IMR-90 (cell line): ENCODE measurements around the gene FMNL3.

Experiments
- BHLHE40 ChIP-seq: fragments of 150-350 bp; IDR thresholded peaks from 2 replicates; pipeline ENCODE4 v1.6.1; 2016; ENCODE audit warnings: mild to moderate bottlenecking, low read depth, low read length
- CEBPB ChIP-seq: IDR thresholded peaks from 2 replicates; pipeline ENCODE4 v1.6.1; 2012; ENCODE audit warnings: low read depth, low read length, improper control_type of control experiment
- CHD1 ChIP-seq: IDR thresholded peaks from 2 replicates; pipeline ENCODE4 v1.6.1; 2012; ENCODE audit warnings: low read depth, low read length, improper control_type of control experiment
- CTCF ChIP-seq: conservative IDR thresholded peaks from 2 replicates; pipeline ENCODE4 v1.5.1; 2012; ENCODE audit warnings: mild to moderate bottlenecking, low read depth, low read length, improper control_type of control experiment
- MAFK ChIP-seq: IDR thresholded peaks from 2 replicates; pipeline ENCODE4 v1.6.1; 2012; ENCODE audit warnings: low read depth, low read length, improper control_type of control experiment
- MAZ ChIP-seq: IDR thresholded peaks from 2 replicates; pipeline ENCODE4 v1.6.1; 2012; ENCODE audit warnings: low read depth, mild to moderate bottlenecking, low read length, improper control_type of control experiment, moderate library complexity, borderline replicate concordance
- POLR2A ChIP-seq: IDR thresholded peaks from 2 replicates; pipeline ENCODE4 v1.6.1; 2012; ENCODE audit warnings: mild to moderate bottlenecking, low read depth, low read length
- RCOR1 ChIP-seq: IDR thresholded peaks from 2 replicates; pipeline ENCODE4 v1.6.1; 2012; ENCODE audit warnings: mild to moderate bottlenecking, low read length, improper control_type of control experiment; ENCODE audit not compliant: insufficient replicate concordance
- RFX5 ChIP-seq: IDR thresholded peaks from 2 replicates; pipeline ENCODE4 v1.8.0; 2012; ENCODE audit warnings: low read depth, mild to moderate bottlenecking, low read length, moderate library complexity
- SMC3 ChIP-seq: fragments of 150-350 bp; IDR thresholded peaks from 2 replicates; pipeline ENCODE4 v1.6.1; 2016; ENCODE audit warnings: low read depth, mild to moderate bottlenecking, antibody characterized with exemption, low read length, moderate library complexity
- USF2 ChIP-seq: fragments of 150-350 bp; IDR thresholded peaks from 2 replicates; pipeline ENCODE4 v1.6.1; 2017; ENCODE audit warnings: mild to moderate bottlenecking, antibody characterized with exemption, low read length, low read depth

DNA sequence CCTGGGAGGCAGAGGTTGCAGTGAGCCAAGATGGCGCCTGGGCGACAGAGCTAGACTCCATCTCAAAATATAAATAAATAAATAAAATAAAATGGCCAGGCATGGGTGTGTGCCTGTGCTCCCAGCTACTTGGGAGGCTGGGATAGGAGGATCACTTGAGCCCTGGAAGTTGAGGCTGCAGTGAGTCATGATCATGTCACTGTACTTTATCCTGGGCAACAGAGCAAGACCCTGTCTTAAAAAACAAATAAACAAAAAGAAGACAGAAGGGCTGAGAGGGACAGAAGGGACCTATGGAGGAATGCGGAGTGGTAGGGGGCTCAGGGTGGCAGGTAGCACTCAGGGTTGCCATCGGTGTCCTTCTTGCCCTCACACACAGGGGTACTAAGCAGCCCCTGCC lies 43.0 kb downstream of the FMNL3 start:
- TF ChIP-seq CTCF (no peak), POLR2A (no peak), SMC3 (no peak), RFX5 (no peak), RCOR1 (no peak), MAFK (no peak), BHLHE40 (no peak), MAZ (no peak), USF2 (no peak), CEBPB (no peak), CHD1 (no peak)
